ENCODE data around the gene SMIM24. TPM values are rescaled to one million over a fixed set of nuclear protein-coding genes. Genes with fewer than 3 reads are reported as not detected.

SMIM24 gene
- total RNA-seq, 1 experiment from 2014 or later: 0.36 TPM

DNA sequence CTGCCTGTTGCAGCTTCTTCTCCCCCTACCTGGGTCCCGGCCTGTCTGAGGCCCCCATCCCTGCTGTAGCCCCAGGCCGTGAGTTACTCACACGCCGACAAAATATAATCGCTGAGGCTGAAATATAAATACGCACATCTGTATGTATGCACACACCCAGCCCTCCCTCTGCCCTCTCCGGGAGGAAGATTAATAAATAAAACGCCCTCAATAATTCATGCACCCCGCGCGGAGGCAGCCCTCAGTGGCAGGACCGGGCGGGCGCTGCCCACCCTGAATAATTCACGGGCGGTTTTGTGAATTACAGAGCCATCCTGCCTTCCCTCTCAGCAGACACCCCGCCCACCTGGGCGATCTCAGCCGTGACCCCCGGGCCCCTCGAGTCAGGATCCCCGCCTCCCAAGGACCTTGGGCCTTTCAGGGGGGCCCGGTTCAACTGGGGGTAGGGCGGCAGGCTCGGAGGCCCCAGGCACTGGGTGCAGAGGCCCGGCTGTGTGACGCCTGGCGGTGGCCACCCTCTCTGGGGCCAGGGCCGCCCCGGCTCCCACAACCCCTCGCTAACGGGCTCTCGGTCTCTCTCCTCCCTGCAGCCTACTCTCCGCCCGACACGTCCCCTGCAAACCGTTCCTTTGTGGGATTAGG is 24.2 kb downstream of the SMIM24 start:
- no peak for TF ChIP-seq EZH2phosphoT487 (IDR thresholded peaks at IDR 0.05; ENCODE audit: borderline replicate concordance, low read length)
- no peak for TF ChIP-seq EZH2 (IDR thresholded peaks at IDR 0.05; ENCODE audit: low read length, unreplicated experiment)
- TF ChIP-seq, protein P1, sequence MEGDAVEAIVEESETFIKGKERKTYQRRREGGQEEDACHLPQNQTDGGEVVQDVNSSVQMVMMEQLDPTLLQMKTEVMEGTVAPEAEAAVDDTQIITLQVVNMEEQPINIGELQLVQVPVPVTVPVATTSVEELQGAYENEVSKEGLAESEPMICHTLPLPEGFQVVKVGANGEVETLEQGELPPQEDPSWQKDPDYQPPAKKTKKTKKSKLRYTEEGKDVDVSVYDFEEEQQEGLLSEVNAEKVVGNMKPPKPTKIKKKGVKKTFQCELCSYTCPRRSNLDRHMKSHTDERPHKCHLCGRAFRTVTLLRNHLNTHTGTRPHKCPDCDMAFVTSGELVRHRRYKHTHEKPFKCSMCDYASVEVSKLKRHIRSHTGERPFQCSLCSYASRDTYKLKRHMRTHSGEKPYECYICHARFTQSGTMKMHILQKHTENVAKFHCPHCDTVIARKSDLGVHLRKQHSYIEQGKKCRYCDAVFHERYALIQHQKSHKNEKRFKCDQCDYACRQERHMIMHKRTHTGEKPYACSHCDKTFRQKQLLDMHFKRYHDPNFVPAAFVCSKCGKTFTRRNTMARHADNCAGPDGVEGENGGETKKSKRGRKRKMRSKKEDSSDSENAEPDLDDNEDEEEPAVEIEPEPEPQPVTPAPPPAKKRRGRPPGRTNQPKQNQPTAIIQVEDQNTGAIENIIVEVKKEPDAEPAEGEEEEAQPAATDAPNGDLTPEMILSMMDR (conservative IDR thresholded peaks at IDR 0.05; ENCODE audit: low read depth, low read length): no peak
- H3F3A ChIP-seq (ENCODE audit: low read length, unreplicated experiment): no peaks in the 10 kb centered on the region
- no peak for ATAC-seq
- intact Hi-C loops (cut with micrococcal nuclease): no loop called here
- BruUV-seq (replicated peaks): no TSS peak
- H2AFZ ChIP-seq (ENCODE audit: low read length): no peak overlapping the region
- no peak overlapping the region for H3K27ac ChIP-seq (ENCODE audit: low read length)
- no peaks in the 10 kb centered on the region for H3K9me2 ChIP-seq (replicated peaks; ENCODE audit: low read length)
- H3K4me1 ChIP-seq (ENCODE audit: insufficient read depth, low read length): peaks cover 5% of the 10 kb centered on the region
- H3K9ac ChIP-seq (ENCODE audit: low read length): no peak overlapping the region
- CTCF ChIA-PET: no interaction called here
- no peaks in the 10 kb centered on the region for H3K27me3 ChIP-seq (ENCODE audit: low read length)
- no peak overlapping the region for H3K4me2 ChIP-seq (ENCODE audit: low read length)
- H3K36me3 ChIP-seq (ENCODE audit: low read depth, low read length): peaks cover 5% of the 10 kb centered on the region; the same call in 1 of the 2 replicates
- no peaks in the 10 kb centered on the region for H3K9me3 ChIP-seq (ENCODE audit: low read length)
- no peak overlapping the region for H3K4me3 ChIP-seq (ENCODE audit: low read length)
- H3K79me2 ChIP-seq (ENCODE audit: low read length): no peaks in the 10 kb centered on the region
- H4K20me1 ChIP-seq (ENCODE audit: low read length): no peaks in the 10 kb centered on the region
- POLR2A ChIA-PET (ENCODE audit: unreplicated experiment): no interaction called here
- DNase-seq: no peak

GRCh38 chr19:3455393-3455955 is 24.9 kb downstream of the SMIM24 start:
- Histone ChIP-seq H3K9me3 (ENCODE audit: low read length) (no peaks in the 10 kb centered on the region), H3K4me1 (ENCODE audit: insufficient read depth, low read length) (peaks cover 8% of the 10 kb centered on the region), H3K9ac (ENCODE audit: low read length) (no peak overlapping the region), H3F3A (ENCODE audit: low read length, unreplicated experiment) (no peaks in the 10 kb centered on the region), H4K20me1 (ENCODE audit: low read length) (no peaks in the 10 kb centered on the region), H2AFZ (ENCODE audit: low read length) (no peak overlapping the region), H3K36me3 (ENCODE audit: low read depth, low read length) (peaks cover 5% of the 10 kb centered on the region; the same call in 1 of the 2 replicates), H3K27ac (ENCODE audit: low read length) (no peak overlapping the region), H3K4me2 (ENCODE audit: low read length) (no peak overlapping the region), H3K4me3 (ENCODE audit: low read length) (no peak overlapping the region), H3K9me2 (replicated peaks; ENCODE audit: low read length) (no peaks in the 10 kb centered on the region), H3K79me2 (ENCODE audit: low read length) (no peaks in the 10 kb centered on the region), H3K27me3 (ENCODE audit: low read length) (no peaks in the 10 kb centered on the region)
- DNase-seq: no peak
- ATAC-seq: no peak
- no TSS peak for BruUV-seq (replicated peaks)
- ChIA-PET CTCF (no interaction called here), POLR2A (ENCODE audit: unreplicated experiment) (no interaction called here)
- TF ChIP-seq EZH2phosphoT487 (IDR thresholded peaks at IDR 0.05; ENCODE audit: borderline replicate concordance, low read length): no peak
- TF ChIP-seq EZH2 (IDR thresholded peaks at IDR 0.05; ENCODE audit: low read length, unreplicated experiment): no peak
- TF ChIP-seq, protein P1 (conservative IDR thresholded peaks at IDR 0.05; ENCODE audit: low read depth, low read length): no peak
- intact Hi-C loops (cut with micrococcal nuclease): no loop called here

All from PC-3 (cell line).